ENCODE measurements around the gene DUS2. TPM values are rescaled to one million over a fixed set of nuclear protein-coding genes. Genes with fewer than 3 reads are reported as not detected.

Gene DUS2
- total and polyA plus RNA-seq, 9 of the 15 experiments (the other 6 are each of a cell fraction or from before 2014, with no cell fraction given), result 5.8 to 22.5 (median 20.6) TPM

GRCh38 chr16:68091380-68092261, 68.5 kb downstream of the DUS2 start (continued):
- no peak for TF ChIP-seq TBP (optimal IDR thresholded peaks at IDR 0.05; ENCODE audit: low read depth, low read length)
- no peak for TF ChIP-seq MXD1 (CRISPR knock-in tag; IDR thresholded peaks at IDR 0.05; ENCODE audit: borderline replicate concordance, poor library complexity, severe bottlenecking)
- TF ChIP-seq, protein P1, sequence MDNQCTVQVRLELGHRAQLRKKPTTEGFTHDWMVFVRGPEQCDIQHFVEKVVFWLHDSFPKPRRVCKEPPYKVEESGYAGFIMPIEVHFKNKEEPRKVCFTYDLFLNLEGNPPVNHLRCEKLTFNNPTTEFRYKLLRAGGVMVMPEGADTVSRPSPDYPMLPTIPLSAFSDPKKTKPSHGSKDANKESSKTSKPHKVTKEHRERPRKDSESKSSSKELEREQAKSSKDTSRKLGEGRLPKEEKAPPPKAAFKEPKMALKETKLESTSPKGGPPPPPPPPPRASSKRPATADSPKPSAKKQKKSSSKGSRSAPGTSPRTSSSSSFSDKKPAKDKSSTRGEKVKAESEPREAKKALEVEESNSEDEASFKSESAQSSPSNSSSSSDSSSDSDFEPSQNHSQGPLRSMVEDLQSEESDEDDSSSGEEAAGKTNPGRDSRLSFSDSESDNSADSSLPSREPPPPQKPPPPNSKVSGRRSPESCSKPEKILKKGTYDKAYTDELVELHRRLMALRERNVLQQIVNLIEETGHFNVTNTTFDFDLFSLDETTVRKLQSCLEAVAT (IDR thresholded peaks at IDR 0.05), result peak in 1 of 2 experiments; percentile 53; a peak in 1 of 4 replicates
- TF ChIP-seq DIDO1 (tag; IDR thresholded peaks at IDR 0.05; ENCODE audit: low read depth), result no peak
- no peak for TF ChIP-seq SAP30 (IDR thresholded peaks at IDR 0.05; ENCODE audit: borderline replicate concordance, insufficient read depth, low read depth, low read length, poor library complexity, severe bottlenecking)
- no peak for TF ChIP-seq CTCFL (IDR thresholded peaks at IDR 0.05; ENCODE audit: borderline replicate concordance, insufficient read depth, low read depth, low read length, poor library complexity, severe bottlenecking)
- peak; percentile 44; the same call in 1 of the 2 replicates for TF ChIP-seq ZNF316 (IDR thresholded peaks at IDR 0.05)
- no peak for TF ChIP-seq OTX1 (CRISPR knock-in tag; IDR thresholded peaks at IDR 0.05)
- no peak for TF ChIP-seq CBFA2T3 (IDR thresholded peaks at IDR 0.05)
- TF ChIP-seq STAT5B (CRISPR knock-in tag; IDR thresholded peaks at IDR 0.05), result no peak
- no peak for TF ChIP-seq MED1 (CRISPR knock-in tag; IDR thresholded peaks at IDR 0.05; ENCODE audit: borderline replicate concordance)
- TF ChIP-seq SAFB (IDR thresholded peaks at IDR 0.05; ENCODE audit: borderline replicate concordance, low read depth, low read length), result no peak
- no peak for TF ChIP-seq NBN (IDR thresholded peaks at IDR 0.05; ENCODE audit: low read depth)
- 0 out of 2 replicates have a peak, but pooled peaks have one; percentile 9 for TF ChIP-seq HMBOX1 (IDR thresholded peaks at IDR 0.05)
- no peak for TF ChIP-seq PHF21A (IDR thresholded peaks at IDR 0.05; ENCODE audit: borderline replicate concordance, low read depth)
- no peak for TF ChIP-seq ESRRB (CRISPR knock-in tag; IDR thresholded peaks at IDR 0.05; ENCODE audit: borderline replicate concordance)
